Measurements from ENCODE around the gene NEUROD6. TPM values are rescaled to one million over a fixed set of nuclear protein-coding genes. Genes with fewer than 3 reads are reported as not detected.

Gene NEUROD6
- total RNA-seq, 4 donors from 2014 or later: not detected

DNA sequence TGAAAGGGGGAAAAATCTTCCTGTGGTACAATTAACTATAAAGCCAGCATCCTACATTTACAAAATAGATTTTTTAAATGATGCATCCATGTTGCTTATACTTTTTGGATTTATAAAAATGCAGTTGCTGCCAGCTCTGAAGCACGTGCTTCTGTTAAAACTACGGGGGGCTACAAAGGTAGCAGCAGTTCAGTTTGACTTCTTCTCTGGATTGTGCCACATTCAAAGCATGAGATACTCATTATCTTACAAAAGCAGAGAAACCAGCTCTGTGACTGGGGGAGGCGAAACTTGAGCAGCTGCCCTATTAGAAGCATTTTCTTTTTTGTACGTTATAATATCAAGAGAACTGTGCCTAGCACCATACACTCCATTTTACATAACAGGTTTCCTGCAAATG is 31.1 kb downstream of the NEUROD6 start:
- in situ Hi-C loops (cut with MboI; ENCODE audit: low pct_ligation_motif_present in 1 of 4, low pct_unique_long_range_greater_than_20kb in 1 of 4, low sequenced_read_pairs in 3 of 4): no loop called here
- no peaks in the 10 kb centered on the region for H3K27me3 ChIP-seq
- intact Hi-C loops (cut with DNase I; ENCODE audit: low total_unique reads): no loop called here
- H3K4me1 ChIP-seq: no peaks in the 10 kb centered on the region
- no peaks in the 10 kb centered on the region for H3K9me3 ChIP-seq
- no peak for DNase-seq
- no peak overlapping the region for H3K27ac ChIP-seq
- 33 to 69% methylated on average over 4 of the region's 4 CpGs for WGBS, 2 donors (ENCODE audit: low coverage in 1 of 2)
- no peaks in the 10 kb centered on the region for H3K36me3 ChIP-seq
- no peak for TF ChIP-seq EP300 (IDR thresholded peaks at IDR 0.05; ENCODE audit: low read depth)
- no peak for TF ChIP-seq POLR2AphosphoS5 (IDR thresholded peaks at IDR 0.05)
- TF ChIP-seq POLR2A (IDR thresholded peaks at IDR 0.05): no peak
- TF ChIP-seq, protein P1, sequence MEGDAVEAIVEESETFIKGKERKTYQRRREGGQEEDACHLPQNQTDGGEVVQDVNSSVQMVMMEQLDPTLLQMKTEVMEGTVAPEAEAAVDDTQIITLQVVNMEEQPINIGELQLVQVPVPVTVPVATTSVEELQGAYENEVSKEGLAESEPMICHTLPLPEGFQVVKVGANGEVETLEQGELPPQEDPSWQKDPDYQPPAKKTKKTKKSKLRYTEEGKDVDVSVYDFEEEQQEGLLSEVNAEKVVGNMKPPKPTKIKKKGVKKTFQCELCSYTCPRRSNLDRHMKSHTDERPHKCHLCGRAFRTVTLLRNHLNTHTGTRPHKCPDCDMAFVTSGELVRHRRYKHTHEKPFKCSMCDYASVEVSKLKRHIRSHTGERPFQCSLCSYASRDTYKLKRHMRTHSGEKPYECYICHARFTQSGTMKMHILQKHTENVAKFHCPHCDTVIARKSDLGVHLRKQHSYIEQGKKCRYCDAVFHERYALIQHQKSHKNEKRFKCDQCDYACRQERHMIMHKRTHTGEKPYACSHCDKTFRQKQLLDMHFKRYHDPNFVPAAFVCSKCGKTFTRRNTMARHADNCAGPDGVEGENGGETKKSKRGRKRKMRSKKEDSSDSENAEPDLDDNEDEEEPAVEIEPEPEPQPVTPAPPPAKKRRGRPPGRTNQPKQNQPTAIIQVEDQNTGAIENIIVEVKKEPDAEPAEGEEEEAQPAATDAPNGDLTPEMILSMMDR (IDR thresholded peaks at IDR 0.05): no peak
- H3K4me3 ChIP-seq: no peak overlapping the region

DNA sequence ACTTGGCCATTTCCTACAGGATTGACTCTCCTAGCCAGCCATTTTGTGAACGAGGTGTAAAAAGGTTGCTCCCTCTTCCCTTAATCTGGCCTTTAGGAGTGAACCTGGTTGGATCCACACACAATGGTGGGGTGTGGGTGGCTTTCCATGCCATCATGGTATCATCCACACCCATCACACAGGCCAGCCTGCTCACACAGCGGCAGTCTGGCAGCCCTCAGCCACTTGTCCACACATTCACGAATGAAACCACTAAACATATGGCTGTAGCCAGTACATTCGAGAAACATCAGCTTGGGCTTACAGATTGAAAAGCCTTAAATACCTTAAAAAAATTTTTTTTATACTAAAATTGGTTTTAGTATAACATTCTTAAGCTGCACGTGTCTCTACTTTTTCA is 31.9 kb downstream of the NEUROD6 start:
- Histone ChIP-seq H3K36me3 (no peaks in the 10 kb centered on the region), H3K27ac (no peak overlapping the region), H3K4me3 (no peak overlapping the region), H3K27me3 (no peaks in the 10 kb centered on the region), H3K4me1 (no peaks in the 10 kb centered on the region), H3K9me3 (no peaks in the 10 kb centered on the region)
- DNase-seq: no peak
- in situ Hi-C loops (cut with MboI; ENCODE audit: low pct_ligation_motif_present in 1 of 4, low pct_unique_long_range_greater_than_20kb in 1 of 4, low sequenced_read_pairs in 3 of 4) (no loop called here), intact Hi-C loops (cut with DNase I; ENCODE audit: low total_unique reads) (no loop called here)
- WGBS, 2 donors (ENCODE audit: low coverage in 1 of 2): 81% methylated on average over 4 to 5 of the region's 5 CpGs
- TF ChIP-seq EP300 (IDR thresholded peaks at IDR 0.05; ENCODE audit: low read depth): no peak
- no peak for TF ChIP-seq POLR2A (IDR thresholded peaks at IDR 0.05)
- no peak for TF ChIP-seq POLR2AphosphoS5 (IDR thresholded peaks at IDR 0.05)
- TF ChIP-seq, protein P1 (IDR thresholded peaks at IDR 0.05): no peak

DNA sequence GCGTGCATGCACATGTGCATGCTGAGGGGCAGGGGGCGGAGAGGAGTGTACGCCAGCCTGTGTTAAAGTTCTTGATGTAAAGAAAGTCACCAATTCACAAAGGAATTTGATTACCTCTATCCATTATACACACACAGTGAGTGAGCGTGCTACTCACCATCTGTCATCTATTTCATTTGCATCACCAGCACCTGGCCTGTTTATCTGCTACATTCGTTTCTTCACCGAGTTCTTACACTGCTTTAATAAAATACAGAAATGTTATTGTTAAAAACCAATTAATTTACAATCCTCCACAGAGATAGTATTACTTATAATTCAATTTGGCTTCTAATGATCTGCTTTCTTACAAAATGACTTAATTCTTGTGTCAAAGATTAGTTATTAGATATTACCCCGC is 32.6 kb downstream of the NEUROD6 start:
- no peaks in the 10 kb centered on the region for H3K4me1 ChIP-seq
- TF ChIP-seq POLR2AphosphoS5 (IDR thresholded peaks at IDR 0.05) (no peak), POLR2A (IDR thresholded peaks at IDR 0.05) (no peak), EP300 (IDR thresholded peaks at IDR 0.05; ENCODE audit: low read depth) (no peak)
- TF ChIP-seq, protein P1 (IDR thresholded peaks at IDR 0.05): no peak
- H3K36me3 ChIP-seq: no peaks in the 10 kb centered on the region
- no peak overlapping the region for H3K27ac ChIP-seq
- intact Hi-C loops (cut with DNase I; ENCODE audit: low total_unique reads) (no loop called here), in situ Hi-C loops (cut with MboI; ENCODE audit: low pct_ligation_motif_present in 1 of 4, low pct_unique_long_range_greater_than_20kb in 1 of 4, low sequenced_read_pairs in 3 of 4) (no loop called here)
- H3K4me3 ChIP-seq: no peak overlapping the region
- DNase-seq: no peak
- no peaks in the 10 kb centered on the region for H3K27me3 ChIP-seq
- whole genome bisulfite sequencing, 2 donors (ENCODE audit: low coverage in 1 of 2): 85 to 89% methylated on average over 5 to 7 of the region's 7 CpGs
- H3K9me3 ChIP-seq: no peaks in the 10 kb centered on the region

DNA sequence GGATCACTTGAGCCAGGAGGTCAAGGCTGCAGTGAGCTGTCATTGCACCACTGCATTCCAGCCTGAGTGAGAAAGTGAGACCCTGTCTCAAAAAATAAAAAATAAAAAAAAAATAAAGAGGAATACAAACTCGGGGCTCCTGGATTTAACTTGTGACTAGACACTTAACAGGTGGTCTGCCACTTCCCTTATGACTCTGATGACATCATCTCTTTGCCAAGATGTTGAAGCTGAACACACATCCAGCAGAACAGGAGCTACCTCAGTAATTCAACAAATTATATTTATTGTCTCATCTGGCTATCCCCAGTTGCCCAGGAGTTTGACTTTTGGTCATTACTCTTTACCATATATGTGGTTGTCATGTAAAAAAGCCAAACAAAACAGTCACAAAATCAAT is 35.3 kb downstream of the NEUROD6 start:
- H3K36me3 ChIP-seq: no peaks in the 10 kb centered on the region
- intact Hi-C loops (cut with DNase I; ENCODE audit: low total_unique reads): no loop called here
- in situ Hi-C loops (cut with MboI; ENCODE audit: low pct_ligation_motif_present in 1 of 4, low pct_unique_long_range_greater_than_20kb in 1 of 4, low sequenced_read_pairs in 3 of 4): no loop called here
- no peaks in the 10 kb centered on the region for H3K4me1 ChIP-seq
- no peaks in the 10 kb centered on the region for H3K27me3 ChIP-seq
- no peaks in the 10 kb centered on the region for H3K9me3 ChIP-seq
- no peak for DNase-seq
- TF ChIP-seq POLR2A (IDR thresholded peaks at IDR 0.05) (no peak), POLR2AphosphoS5 (IDR thresholded peaks at IDR 0.05) (no peak), EP300 (IDR thresholded peaks at IDR 0.05; ENCODE audit: low read depth) (no peak)
- TF ChIP-seq, protein P1 (IDR thresholded peaks at IDR 0.05): no peak
- no peak overlapping the region for H3K27ac ChIP-seq
- H3K4me3 ChIP-seq: no peak overlapping the region
- 38 to 50% methylated on average over 1 of the region's 1 CpG for WGBS, 2 donors (ENCODE audit: low coverage in 1 of 2)

All from transverse colon (tissue), 4 donors.